ENCODE results near the gene KRTAP12-4.
"Not testable (repeated sequence)": the region's sequence is repeated elsewhere in the genome, so short reads cannot be mapped to it uniquely, and the experiment has no call there.

The KRTAP12-4 gene

DNA sequence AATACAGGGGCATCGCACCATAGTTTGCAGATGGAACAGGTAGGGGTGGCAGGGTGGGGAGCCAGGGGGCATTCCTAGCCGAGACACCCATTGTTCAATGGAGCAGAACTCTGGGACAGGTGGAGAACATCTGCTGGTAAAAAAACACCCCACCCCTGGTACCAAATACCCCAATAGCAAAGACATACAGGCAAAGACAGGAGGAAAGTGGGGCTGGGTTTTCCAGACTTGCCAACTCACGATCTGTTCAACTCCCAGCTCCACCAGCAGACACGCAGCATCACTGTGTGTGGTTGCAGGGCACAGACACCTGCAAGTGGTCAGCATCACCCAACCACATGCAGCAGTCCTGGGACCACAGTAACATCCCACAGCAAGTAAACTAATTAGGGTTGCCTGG, 42.9 kb downstream of the KRTAP12-4 start:
- no peak for DNase-seq (ENCODE audit: low spot score)

DNA sequence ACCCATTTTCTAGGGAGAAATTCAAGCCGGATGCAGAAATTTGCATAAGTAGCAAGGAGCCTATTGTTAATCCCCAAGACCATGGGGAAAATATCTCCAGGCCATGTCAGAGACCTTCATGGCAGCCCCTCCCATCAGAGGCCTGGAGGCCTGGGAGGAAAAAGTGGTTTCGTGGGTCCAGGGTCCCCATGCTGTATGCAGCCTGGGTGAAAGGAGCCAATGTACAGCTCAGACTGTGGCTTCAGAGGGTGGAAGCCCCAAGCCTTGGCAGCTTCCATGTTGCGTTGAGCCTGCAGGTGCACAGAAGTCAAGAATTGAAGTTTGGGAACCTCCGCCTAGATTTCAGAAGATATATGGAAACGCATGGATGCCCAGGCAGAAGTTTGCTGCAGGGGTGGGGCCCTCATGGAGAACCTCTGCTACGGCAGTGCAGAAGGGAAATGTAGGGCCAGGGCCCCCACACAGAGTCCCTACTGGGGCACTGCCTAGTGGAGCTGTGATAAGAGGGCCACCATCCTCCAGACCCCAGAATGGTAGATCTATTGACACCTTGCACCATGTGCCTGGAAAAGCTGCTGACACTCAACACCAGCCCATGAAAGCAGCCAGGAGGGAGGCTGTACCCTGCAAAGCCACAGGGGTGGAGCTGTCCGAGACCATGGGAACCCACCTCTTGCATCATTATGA, 44.2 kb downstream of the KRTAP12-4 start:
- not testable (repeated sequence) for DNase-seq (ENCODE audit: low spot score)

DNA sequence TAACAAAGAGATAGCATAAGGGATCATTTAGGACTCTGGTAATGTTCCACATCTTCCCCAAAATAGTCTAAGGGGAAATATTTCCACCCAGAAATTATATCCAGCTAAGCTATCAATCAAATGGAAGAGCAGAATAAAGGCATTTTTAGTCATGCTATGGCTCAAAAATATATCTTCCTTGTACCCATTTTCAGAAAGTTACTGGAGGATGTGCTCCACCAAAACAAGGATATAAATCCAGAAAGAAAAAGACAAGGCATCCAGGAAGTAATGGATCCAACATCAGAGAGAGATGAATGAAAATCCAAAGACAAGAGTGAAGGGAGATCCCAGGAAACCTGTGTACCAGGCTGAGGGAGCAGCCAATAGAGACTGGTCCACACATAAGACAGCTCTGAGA, 45.3 kb downstream of the KRTAP12-4 start:
- no peak for DNase-seq (ENCODE audit: low spot score)

DNA sequence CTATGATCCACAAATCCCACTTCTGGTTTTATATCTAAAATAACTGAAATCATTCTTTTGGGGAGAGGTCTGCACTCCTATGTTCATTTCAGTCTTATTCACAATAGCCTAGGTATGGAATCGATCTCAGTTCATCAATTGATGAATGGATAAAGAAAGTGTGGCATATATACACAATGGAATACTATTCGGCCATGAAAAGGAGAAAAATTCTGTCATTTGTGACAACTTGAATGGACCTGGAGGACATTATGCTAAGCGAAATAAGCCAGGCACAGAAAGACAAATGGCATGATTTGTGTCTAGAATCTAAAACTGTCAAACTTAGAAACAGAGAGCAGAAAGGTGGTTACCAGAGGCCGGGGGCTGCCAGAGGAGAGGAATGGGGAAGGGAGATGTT, 48.0 kb downstream of the KRTAP12-4 start:
- no peak for DNase-seq (ENCODE audit: low spot score)

Data from kidney capillary endothelial cell (primary cell).